GM10248 (cell line): ENCODE measurements around the gene AP3B1.

ENCODE experiments used
- CTCF ChIA-PET: fragments of 300-600 bp; sonication (Branson Sonifier 250); formaldehyde crosslinking; extraction: SDS; loops from one replicate; lab custom pipeline; 2021; ENCODE audit warnings: antibody characterized with exemption; lab: Yijun Ruan, JAX
- POLR2A ChIA-PET: fragments of 350-650 bp; sonication (Branson Sonifier 250); formaldehyde crosslinking; extraction: SDS; loops from one replicate; lab custom pipeline; 2020; ENCODE audit warnings: antibody characterized with exemption; lab: Yijun Ruan, JAX
- DNase-seq: peaks from one replicate; pipeline ENCODE4 v3.0.0; 2012; ENCODE audit errors: extremely low spot score
- CTCF ChIP-seq: IDR thresholded peaks from 2 replicates; pipeline ENCODE4 v1.5.1; 2012; ENCODE audit warnings: mild to moderate bottlenecking, low read depth; ENCODE audit errors: extremely low read depth, missing control alignments, control extremely low read depth

AP3B1 gene

DNA sequence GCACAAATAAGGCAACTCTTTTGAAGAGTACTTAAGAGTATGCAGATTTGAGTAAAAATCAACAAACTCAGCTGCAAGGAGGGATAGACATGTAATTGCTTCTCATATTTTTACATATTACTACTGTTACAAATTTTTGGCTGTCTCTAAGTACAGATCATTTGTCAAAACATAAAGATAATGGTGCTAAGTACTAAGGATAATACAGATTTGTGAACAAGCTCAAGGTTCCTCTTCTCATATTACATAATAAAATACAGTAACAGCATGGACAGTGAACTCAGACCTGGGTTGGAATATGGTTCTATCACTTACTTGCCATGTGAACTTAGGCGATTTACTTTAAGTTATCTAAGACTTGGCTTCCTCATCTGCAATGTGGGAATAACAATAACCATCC, 168.0 kb downstream of the AP3B1 start:
- TF ChIP-seq CTCF, result no peak
- CTCF ChIA-PET, result interaction anchor here (2.2 kb wide), 1 partner anchor 11 kb away, joined by 8 read pairs; no protein-coding TSS in a partner anchor
- POLR2A ChIA-PET, result no interaction called here
- no peak for DNase-seq

DNA sequence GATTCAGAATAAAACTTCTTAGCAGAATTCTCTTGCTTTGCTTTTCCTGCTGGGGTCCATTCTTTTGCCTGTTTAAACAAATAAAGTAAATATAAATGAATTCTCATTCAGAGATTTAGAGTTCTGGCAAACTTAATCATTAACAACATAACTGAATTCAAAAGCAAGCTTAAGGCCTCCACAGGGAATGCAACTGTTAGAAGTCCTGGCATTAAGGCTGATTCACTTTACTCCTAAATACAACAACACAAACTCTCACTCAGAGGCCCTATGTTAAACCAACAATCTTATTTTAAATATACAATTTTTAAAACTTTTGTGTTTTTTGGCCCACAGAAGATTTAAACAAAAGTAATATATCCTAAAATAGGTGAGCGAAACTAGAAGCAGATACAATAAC, 178.3 kb downstream of the AP3B1 start:
- TF ChIP-seq CTCF, result no peak
- DNase-seq, result no peak
- POLR2A ChIA-PET, result no interaction called here
- CTCF ChIA-PET, result interaction anchor here (1.1 to 1.2 kb wide), 2 partner anchors 12 to 94 kb away, joined by 3 to 4 read pairs; no protein-coding TSS in a partner anchor

GRCh38 chr5:78113689-78114264, 180.7 kb downstream of the AP3B1 start:
- ChIA-PET POLR2A (no interaction called here), CTCF (interaction anchor here (0.6 to 1.5 kb wide), 3 partner anchors 14 to 101 kb away, joined by 3 read pairs; no protein-coding TSS in a partner anchor)
- peak; percentile 24 for DNase-seq

DNA sequence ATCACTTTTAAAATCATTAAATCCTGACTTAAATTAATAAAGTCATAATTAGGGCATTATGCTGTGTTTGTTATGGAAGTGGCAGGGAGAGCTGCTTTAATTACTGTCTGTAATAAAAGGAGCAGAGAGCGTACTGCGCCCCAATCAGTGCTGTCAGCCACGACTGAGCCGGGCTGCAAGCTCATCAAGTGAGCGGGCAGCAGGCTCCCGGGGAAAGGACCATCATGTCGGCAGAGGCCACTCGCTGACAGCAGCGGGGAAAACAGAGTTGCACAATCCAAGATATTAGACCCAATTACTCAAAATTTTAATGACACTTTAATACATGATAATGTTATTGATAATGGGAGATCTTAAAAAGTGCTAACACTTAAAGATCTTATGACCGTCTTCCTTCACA, 181.6 kb downstream of the AP3B1 start:
- DNase-seq, result no peak
- ChIA-PET POLR2A (no interaction called here), CTCF (no interaction called here)

More at GRCh38 chr5:78113689-78114264, 180.7 kb downstream of the AP3B1 start:
- TF ChIP-seq CTCF, result no peak

GRCh38 chr5:78109891-78110324, 184.6 kb downstream of the AP3B1 start:
- ChIA-PET CTCF (no interaction called here), POLR2A (no interaction called here)
- DNase-seq, result peak; percentile 35
- no peak for TF ChIP-seq CTCF

More for the DNA sequence above, 181.6 kb downstream of the AP3B1 start:
- no peak for TF ChIP-seq CTCF

DNA sequence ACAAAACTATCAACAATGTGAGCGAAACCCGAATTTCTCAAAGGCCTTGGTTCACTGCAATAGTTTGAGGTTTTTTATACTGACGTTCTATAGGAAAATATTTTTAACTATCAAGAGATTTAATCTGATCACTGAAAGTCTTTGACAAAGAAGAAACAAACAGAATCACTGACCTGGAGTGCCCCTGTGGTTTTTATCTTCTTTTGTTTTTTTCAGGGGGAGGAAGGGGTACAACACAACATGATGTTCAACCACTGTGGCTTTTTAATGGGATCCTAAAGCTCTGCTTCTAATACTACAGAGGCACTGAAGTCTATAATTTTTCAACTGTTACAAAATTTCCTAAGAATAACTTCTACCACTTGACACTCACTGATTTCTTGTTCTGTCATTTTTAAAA, 185.9 kb downstream of the AP3B1 start:
- no peak for TF ChIP-seq CTCF
- ChIA-PET POLR2A (no interaction called here), CTCF (no interaction called here)
- DNase-seq, result no peak
